NCI-H345 treated with DMSO at 0.1 percent for 48 hours (cell line): ENCODE data around the gene TXNDC16.
"Not testable (repeated sequence)": the region's sequence is repeated elsewhere in the genome, so short reads cannot be mapped to it uniquely, and the experiment has no call there.

ENCODE experiments used
- DNase-seq: peaks from one replicate; lab custom pipeline; 2025; ENCODE audit not compliant: unreplicated experiment; lab: John Stamatoyannopoulos, UW

TXNDC16 gene

DNA sequence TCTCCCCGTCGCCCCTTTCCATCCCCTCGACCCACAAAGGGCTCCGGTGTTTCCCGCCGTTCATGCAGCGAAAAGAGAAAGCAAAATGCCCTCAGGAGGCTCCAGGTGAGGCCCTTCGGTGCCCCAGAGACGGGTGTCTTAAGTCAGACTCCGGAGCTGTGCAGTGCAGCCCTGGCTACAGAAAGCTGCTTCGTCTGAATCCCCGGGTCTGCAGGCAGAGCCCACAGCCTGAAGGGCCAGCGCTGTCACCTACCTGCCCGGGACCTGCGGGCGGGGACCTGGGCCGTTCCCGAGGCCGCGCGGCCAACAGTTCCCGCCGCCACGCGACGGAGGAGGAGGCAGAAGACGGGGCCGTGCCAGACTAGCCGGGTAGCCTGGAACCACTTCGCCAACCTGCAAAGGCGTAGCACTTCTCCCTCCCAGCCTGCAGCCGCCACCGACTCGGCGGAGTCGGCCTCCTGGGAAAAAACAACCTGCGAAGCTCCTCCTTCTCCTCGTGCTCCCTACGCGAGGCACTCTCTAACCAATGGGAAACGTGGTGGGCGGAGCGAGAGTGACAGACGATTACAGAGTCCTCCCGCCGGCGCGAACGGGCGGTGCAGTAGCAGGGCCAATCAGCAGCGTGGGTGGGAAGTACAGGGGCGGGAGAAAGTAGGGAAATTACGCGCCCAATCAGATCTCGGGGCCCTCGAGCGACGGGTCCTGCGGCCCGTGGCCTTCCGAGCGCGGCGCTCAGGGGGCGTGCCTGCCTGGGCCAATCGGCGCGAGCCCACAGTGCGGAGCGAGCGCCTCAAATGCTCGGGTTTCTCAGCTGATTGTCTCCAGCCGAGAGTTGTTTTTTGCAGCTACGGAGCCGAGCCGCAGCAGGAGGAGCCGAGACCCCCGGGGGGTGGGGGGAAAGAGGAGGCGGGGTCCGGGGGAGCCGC is at the start of gene TXNDC16, which contains the start of gene GPR137C:
TXNDC16 (minus strand) TSS at position 443 of the 926 bp plus-strand sequence. CDS start 8,948 bp downstream, outside the sequence.
GPR137C (plus strand) TSS at position 774 of the 926 bp plus-strand sequence. CDS start 312 bp downstream, outside the sequence.
- DNase-seq: peak; percentile 99

DNA sequence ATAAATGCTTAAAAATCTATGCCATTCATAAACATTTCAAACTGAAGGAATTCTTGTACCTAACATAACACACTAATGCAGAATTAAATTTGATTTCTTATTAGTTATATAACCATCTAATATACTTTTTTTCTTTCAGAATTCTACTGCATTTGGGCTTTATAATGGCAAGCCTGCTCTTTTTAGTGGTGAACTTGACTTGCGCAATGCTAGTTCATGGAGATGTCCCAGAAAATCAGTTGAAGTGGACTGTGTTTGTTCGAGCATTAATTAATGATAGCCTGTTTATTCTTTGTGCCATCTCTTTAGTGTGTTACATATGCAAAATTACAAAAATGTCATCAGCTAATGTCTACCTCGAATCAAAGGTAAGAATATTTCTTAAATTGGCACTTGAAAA is 47.7 kb upstream of the TXNDC16 start:
- no peak for DNase-seq

DNA sequence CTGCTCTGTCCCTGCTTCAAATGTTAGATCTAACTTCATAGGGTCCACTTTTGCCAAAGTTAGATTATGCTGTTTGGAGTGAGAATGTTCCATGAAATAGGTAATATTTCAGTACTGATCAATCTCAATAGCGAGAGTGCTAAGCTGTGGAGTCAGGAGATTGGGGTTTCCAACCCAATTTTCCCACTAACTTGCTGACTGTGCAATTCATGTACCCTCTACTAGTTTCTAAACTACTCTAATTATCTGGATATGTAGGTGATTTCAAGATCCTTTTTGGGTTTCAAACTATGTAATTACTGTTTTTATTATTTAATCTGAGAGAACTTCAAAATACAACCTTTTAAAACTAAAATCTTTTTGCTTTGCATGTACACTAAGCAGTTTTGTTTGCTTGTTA is 46.3 kb upstream of the TXNDC16 start:
- no peak for DNase-seq

DNA sequence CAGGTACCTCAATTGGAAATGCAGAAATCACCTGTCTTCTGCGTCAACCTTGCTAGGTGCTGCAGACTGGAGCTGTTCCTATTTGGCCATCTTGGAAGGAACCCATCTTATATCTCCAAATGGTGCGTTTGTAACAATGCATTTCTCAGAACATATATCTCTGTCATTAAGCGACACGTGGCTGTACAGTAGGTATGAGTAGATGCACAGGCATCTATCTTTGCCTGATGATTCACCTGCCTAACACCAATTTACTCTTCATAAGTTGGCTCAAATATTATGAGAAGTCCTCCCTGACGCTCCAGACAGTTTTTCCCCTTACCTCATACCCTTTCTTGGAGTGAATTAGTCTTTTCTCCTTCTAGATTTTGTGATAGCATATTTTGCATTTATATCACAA is 44.6 kb upstream of the TXNDC16 start:
- no peak for DNase-seq

DNA sequence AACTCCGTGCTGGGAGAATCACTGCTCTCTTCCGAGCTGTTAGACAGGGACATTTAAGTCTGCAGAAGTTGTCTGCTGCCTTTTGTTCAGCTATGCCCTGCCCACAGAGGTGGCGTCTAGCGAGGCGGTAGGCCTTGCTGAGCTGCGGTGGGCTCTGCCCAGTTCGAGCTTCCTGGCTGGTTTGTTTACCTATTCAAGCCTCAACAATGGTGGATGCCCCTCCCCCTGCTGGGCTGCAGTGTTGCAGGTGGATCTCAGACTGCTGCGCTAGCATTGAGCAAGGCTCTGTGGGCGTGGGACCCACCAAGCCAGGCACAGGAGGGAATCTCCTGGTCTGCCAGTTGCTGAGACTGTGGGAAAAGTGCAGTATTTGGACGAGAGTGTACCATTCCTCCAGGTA is 44.0 kb upstream of the TXNDC16 start:
- peak; percentile 69 for DNase-seq

DNA sequence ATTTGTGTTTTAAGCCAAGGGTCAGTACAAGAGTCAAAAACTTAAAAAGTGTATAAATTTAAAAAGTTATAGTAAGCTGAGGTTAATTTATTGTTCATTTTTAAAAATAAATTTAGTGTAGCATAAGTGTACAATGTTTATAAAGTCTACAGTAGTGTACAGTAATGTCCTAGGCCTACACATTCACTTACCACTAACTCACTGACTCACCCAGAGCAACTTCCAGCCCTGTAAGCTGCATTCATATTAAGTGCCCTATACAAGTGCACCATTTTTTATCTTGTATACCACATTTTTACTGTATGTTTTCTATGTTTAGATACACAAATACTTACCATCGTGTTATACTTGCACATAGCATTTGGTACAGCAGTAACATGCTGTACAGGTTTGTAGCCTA is 38.0 kb upstream of the TXNDC16 start:
- no peak for DNase-seq

DNA sequence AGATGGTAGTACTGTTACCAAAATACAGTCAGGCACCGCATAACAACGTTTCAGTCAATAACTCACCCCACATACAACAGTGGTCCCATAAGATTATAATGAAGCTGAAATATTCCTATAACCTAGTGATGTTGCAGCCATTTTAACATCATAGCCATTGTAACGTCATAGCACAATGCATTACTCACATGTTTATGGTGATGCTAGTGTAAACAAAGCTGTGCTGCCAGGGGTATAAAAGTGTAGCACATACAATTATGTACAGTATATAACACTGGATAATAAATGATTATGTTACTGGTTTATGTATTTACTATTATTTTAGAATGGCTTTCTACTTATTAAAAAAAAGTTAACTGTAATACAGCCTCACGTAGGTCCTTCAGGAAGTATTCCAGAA is 37.3 kb upstream of the TXNDC16 start:
- no peak for DNase-seq

DNA sequence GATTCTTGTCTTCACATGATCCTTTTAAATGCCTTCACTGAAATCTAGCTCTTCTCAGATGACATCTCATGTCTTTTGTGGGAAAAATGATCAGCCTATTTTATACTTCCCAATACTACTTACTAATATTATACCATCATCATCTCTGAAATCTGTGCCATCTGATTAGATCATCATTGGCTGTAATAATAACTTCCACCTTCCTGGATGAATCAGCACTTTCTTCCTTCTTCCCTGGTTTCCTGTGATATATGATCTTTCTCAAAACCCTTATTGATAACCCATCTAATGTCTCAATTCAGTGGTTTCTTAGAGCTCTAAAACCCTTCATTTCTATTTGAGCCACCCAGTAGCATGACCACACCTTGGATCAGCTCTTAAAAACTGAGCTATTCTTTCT is 31.2 kb upstream of the TXNDC16 start:
- no peak for DNase-seq

DNA sequence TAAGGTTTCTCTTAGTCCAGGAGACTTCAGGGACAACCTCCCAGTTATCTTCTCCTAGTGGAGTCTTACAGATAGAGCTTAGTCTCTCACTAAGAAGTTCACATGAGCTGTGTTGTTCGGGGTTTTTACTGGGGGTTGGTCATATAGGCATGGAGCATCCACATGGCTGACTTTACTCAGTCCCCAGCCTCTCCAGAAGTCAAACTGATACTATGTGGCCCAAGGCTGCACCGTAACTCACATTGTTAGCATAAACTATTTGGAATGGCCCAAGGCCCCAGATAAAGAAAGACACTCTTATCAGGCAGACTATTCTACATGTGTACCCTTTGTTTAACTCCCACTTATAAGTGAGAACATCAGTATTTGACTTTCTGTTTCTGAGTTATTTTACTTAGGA is 23.6 kb upstream of the TXNDC16 start:
- DNase-seq: no peak

- DNase-seq: not testable (repeated sequence)
These were observed 16.1 kb upstream of the TXNDC16 start for GRCh38 chr14:52568454-52568853.

- no peak for DNase-seq
These were observed 10.8 kb upstream of the TXNDC16 start for GRCh38 chr14:52563120-52563519.

DNA sequence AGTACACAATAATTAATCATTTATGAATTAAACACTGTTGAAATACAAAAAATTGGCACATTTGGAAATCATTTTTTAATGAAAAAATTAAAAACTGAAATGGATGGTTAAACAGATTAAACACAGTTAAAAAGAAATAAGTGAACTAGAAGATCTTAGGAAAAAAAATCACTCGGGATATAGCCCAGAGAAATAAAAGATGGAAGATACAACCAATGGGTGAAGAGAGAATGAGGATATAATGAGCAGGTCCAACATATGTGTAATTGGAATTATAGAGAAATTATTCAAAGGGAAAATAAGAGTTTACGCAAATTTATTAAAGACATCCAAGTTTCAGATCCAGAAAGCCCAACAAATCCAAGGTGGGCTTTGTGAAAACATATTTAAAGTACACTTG is 6.4 kb upstream of the TXNDC16 start:
- DNase-seq: no peak

GRCh38 chr14:52553671-52554575 is 1.6 kb upstream of the TXNDC16 start:
- peak; percentile 79 for DNase-seq

DNA sequence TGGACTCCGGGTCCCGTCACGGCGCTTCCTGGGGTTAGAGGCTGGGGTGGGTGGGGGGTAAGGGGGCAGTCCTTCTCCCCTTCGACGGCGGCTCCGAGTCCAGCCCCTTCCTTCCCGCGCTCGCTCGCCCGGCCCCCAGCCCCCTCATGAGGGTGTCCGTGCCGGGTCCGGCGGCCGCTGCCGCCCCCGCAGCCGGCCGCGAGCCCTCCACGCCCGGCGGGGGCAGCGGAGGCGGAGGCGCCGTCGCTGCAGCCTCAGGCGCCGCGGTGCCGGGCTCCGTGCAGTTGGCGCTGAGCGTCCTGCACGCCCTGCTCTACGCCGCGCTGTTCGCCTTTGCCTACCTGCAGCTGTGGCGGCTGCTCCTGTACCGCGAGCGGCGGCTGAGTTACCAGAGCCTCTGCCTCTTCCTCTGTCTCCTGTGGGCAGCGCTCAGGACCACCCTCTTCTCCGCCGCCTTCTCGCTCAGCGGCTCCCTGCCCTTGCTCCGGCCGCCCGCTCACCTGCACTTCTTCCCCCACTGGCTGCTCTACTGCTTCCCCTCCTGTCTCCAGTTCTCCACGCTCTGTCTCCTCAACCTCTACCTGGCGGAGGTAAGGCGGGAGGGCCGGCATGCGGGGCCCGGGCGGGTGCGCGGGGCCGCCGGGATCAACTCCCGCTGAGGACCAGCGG is 831 bp upstream of the TXNDC16 start:
- DNase-seq: peak; percentile 22

DNA sequence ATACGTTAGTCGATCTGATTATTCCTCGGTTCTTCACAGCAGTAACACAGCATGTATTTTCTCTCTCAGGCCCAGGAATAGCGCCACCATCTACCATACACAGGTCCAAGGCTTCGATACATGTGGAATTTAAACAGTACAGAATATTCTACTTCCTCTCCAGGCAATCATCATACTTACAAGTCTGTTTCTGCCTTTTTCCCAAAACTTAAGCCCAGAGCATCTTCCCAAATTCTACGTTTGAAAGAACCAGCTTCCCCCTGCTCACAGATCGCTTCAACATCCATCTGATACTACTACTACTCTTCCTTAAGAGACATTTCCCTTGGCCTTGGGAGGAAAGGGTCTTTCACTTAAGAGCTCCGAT is 626 bp downstream of the TXNDC16 start:
- peak; percentile 50 for DNase-seq

DNA sequence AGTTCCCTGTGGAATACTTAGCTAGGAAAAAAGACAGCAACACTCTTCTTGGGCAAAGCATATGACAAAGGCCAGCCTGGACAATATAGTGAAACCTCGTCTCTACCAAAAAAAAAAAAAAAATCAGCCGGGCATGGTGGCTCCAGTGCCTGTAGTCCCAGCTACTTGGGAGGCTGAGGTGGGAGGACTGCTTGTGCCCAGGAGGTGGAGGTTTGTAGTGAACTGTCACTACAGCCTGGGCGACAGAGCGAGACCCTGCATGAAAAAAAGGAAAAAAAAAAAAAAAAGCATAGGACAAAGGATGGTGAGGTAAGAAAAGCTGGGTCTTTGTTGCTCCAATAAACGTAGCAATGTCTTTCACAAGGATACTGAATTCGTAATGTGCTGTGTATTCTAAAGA is 1.1 kb downstream of the TXNDC16 start:
- DNase-seq: no peak

DNA sequence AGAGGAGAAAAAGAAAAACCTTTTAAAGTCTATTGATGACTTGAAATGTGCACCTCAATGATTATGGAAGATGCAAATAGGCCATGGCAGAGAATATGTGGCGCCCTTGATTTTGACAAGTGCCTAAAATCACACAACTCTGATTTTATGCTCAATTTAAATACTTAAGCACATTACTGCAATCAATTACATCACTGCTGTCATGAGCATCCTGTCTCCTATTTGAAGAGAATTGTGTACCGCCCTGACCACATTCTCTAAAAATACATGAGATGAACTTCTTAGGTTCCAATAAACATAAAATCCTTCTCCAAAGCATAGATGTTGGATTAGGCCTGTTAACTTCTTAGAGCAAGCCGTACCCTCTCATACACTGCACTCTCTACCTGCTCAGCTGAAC is 1.6 kb downstream of the TXNDC16 start:
- DNase-seq: no peak

DNA sequence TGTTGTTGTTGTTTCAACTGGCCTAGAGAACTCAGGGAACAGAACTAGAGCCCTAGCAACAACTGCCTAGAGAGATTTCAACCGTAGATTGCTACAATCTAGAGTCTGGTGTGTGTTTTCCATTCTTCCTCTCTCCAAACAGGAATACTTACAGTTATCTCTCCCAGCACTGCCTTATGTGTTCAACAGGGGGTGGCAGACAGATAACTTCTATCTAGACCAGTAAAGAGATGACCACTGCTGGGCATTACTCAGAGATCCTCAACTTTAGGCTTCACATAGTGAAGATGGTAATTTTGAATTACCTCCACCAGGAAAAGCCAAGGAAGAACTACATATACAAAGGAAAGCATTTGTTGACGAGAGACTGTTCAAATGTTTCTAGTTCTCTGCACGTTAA is 4.8 kb downstream of the TXNDC16 start:
- DNase-seq: no peak

- no peak for DNase-seq
These were observed 5.3 kb downstream of the TXNDC16 start for GRCh38 chr14:52547027-52547426.

DNA sequence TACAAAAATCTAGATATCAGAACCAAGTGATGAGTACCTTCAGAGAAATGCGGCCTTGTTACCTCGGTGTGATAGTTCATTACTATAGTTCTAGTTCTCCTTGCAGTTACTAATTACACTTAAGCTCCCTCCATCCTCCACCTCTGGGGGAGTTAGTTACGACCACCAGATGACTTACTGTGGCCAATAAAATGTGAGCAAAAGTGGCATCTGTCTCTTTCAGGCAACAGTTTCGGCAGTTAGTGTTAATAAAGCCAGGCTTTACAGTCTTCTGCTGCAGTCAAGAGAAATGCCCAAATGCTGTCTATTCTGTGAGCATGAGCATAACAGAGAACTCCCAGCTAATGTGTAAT is 6.0 kb downstream of the TXNDC16 start:
- no peak for DNase-seq

DNA sequence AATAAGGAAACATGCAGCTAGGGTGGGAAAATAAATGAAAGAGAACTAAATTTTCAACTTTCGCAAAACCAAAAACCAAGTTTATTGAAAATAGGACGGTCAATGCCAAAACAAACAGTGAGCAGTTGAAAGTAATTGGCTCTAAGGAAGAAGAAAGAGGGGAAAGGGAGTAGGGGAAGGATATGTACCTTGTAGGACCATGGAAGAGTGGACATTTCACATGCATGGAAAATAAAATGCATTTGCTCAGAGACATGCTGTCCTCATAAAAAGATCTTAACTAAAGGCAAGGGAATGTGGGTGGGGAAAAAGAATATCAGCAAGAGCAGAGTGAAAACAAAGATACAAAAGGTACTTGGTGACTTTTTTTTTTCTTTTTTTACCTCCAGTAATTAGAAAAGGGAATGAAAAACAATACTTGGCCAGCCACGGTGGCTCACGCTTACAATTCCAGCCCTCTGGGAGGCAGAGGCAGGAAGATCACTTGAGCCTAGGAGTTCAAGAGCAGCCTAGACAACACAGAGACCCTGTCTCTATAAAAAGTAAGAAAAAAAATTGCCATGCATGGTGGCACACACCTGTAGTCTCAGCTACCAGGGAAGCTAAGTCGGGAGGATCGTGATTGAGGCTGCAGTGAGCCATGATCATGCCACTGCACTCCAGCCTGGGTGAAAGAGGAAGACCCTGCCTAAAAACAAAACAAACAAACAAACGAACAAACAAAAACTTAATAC is 6.6 kb downstream of the TXNDC16 start:
- no peak for DNase-seq
